Uterus (tissue), 2 donors: ENCODE data around the gene NCOA3.

Source experiments
- POLR2A ChIP-seq, 2 donors: fragments of 450-650 bp; IDR thresholded peaks; one replicate each; pipeline ENCODE4 v1.6.1; 2016; ENCODE audit warnings: antibody characterized with exemption in 2 of 2, mild to moderate bottlenecking in 1 of 2, moderate library complexity in 1 of 2
- TF ChIP-seq, protein P1 (sequence below), 4 experiments: fragments of 200-600 bp in 2 of 4; fragments of 450-650 bp in 2 of 4; sonication (generic) in 2 of 4; IDR thresholded peaks; one replicate each; pipeline ENCODE4 v1.5.1; 2016 to 2019; ENCODE audit warnings: antibody characterized with exemption in 4 of 4, mild to moderate bottlenecking in 2 of 4, moderate library complexity in 1 of 4

DNA sequence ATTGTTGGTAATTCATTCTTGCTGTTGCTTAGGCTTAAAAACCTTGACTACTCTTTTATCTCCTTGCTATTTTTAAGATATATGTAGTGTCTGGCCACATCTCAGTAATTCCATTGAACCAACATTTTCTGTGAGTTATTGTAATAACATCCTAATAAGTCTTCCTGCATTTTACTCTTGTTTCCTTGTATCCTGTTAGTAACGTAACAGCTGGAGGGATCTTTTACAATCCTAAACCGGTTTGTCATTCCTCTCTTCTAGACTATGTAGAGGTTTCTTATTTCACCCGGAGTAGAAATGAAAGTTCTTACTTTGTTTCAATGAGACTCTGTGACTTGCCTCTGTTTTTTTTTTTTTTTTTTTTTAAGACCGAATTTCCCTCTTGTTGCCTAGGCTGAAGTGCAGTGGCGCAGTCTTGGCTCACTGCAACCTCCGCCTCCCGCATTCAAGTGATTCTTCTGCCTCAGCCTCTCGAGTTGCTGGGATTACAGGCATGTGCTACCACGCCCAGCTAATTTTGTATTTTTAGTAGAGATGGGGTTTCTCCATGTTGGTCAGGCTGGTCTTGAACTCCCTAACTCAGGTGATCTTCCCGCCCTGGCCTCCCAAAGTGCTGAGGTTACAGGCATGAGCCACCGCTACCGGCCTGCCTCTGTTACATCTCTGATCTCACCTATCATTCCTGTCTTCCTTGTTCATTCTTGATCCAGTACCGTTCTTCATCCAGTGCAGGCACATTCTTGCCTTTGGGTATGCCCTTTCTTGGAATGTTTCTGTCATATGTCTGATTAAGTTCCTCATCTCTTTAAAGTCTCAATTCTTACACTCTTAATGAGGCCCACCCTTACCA lies 44.7 kb downstream of the NCOA3 start:
- TF ChIP-seq, protein P1, sequence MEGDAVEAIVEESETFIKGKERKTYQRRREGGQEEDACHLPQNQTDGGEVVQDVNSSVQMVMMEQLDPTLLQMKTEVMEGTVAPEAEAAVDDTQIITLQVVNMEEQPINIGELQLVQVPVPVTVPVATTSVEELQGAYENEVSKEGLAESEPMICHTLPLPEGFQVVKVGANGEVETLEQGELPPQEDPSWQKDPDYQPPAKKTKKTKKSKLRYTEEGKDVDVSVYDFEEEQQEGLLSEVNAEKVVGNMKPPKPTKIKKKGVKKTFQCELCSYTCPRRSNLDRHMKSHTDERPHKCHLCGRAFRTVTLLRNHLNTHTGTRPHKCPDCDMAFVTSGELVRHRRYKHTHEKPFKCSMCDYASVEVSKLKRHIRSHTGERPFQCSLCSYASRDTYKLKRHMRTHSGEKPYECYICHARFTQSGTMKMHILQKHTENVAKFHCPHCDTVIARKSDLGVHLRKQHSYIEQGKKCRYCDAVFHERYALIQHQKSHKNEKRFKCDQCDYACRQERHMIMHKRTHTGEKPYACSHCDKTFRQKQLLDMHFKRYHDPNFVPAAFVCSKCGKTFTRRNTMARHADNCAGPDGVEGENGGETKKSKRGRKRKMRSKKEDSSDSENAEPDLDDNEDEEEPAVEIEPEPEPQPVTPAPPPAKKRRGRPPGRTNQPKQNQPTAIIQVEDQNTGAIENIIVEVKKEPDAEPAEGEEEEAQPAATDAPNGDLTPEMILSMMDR (IDR thresholded peaks at IDR 0.05), result no peak
- TF ChIP-seq POLR2A (IDR thresholded peaks at IDR 0.05), result no peak
